Colonic mucosa (tissue), 4 donors: Measurements from ENCODE around the gene GPX3. TPM values are rescaled to one million over a fixed set of nuclear protein-coding genes. Genes with fewer than 3 reads are reported as not detected.
A peak's percentile ranks its signal among the peaks of the same experiment; 100 is the strongest.

Experiments
- DNase-seq: peaks from one replicate; pipeline ENCODE4 v3.0.0-alpha.2; 2020
- H3K27ac ChIP-seq: fragments of 200-600 bp; one replicate; pipeline ENCODE4 v1.8.0; 2021
- H3K27me3 ChIP-seq: fragments of 200-600 bp; one replicate; pipeline ENCODE4 v1.8.0; 2021
- H3K36me3 ChIP-seq: fragments of 200-600 bp; one replicate; pipeline ENCODE4 v1.8.0; 2021
- H3K4me1 ChIP-seq: fragments of 200-600 bp; one replicate; pipeline ENCODE4 v1.8.0; 2021; ENCODE audit warnings: mild to moderate bottlenecking
- H3K4me3 ChIP-seq: fragments of 200-600 bp; one replicate; pipeline ENCODE4 v1.8.0; 2021
- H3K9ac ChIP-seq, 2 donors: one replicate each; pipeline ENCODE4 v1.7.0; 2013; ENCODE audit warnings: control low read depth in 2 of 2, low read depth in 2 of 2, low read length in 2 of 2
- H3K9me3 ChIP-seq: fragments of 200-600 bp; one replicate; pipeline ENCODE4 v1.8.0; 2021
- intact Hi-C: fragments of 100-400 bp; cut with DNase I; formaldehyde crosslinking; loops from one replicate; pipeline ENCODE4 v1.14.1; 2022
- total RNA-seq, 2 donors: library from RNA; stranded (reverse); fragmentation: NEBNext Ultra II Directional in 1 of 2; extraction: Animal tissue kit (Norgen Biotek cat#: 25700) in 1 of 2; gene quantifications; one replicate each; pipeline ENCODE4 v1.2.1, GENCODE V29; 2021
- TF ChIP-seq, protein P1 (sequence below): fragments of 200-600 bp; IDR thresholded peaks from one replicate; pipeline ENCODE4 v1.8.0; 2022; ENCODE audit warnings: antibody characterized with exemption, mild to moderate bottlenecking
- donor health status: healthy.
- donor health status: DM: no; HTN: no; CAD: no.
- donor health status: DM: no; HTN: no; CAD: no.

GPX3 gene
- total RNA-seq, 2 donors from 2014 or later: 30.2 to 60.5 TPM

DNA sequence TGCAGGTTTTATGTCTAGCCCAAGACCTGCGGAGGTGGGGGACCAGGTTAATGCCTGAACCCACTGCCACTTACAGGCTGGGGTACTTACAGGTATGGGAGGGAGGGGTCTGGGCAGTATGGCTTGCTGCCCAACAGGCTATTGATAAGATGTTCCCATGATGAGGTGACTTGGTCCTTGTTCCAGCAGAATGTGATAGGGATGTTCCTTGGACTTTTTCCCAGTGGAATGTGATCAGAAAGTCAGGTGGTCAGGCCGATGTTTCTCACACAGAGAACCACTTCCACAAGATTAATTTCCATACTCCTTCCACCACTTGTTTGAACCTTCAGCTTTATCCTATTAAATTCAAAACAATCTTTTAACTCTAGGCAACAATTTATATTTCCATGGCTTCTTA lies 27.0 kb upstream of the GPX3 start:
- H3K9ac ChIP-seq: no peak overlapping the region
- no peaks in the 10 kb centered on the region for H3K9me3 ChIP-seq
- DNase-seq: no peak
- no peak overlapping the region for H3K27ac ChIP-seq
- H3K36me3 ChIP-seq: no peaks in the 10 kb centered on the region
- H3K27me3 ChIP-seq: no peaks in the 10 kb centered on the region
- H3K4me1 ChIP-seq: no peaks in the 10 kb centered on the region
- no peak overlapping the region for H3K4me3 ChIP-seq
- intact Hi-C loops: no loop called here
- TF ChIP-seq, protein P1, sequence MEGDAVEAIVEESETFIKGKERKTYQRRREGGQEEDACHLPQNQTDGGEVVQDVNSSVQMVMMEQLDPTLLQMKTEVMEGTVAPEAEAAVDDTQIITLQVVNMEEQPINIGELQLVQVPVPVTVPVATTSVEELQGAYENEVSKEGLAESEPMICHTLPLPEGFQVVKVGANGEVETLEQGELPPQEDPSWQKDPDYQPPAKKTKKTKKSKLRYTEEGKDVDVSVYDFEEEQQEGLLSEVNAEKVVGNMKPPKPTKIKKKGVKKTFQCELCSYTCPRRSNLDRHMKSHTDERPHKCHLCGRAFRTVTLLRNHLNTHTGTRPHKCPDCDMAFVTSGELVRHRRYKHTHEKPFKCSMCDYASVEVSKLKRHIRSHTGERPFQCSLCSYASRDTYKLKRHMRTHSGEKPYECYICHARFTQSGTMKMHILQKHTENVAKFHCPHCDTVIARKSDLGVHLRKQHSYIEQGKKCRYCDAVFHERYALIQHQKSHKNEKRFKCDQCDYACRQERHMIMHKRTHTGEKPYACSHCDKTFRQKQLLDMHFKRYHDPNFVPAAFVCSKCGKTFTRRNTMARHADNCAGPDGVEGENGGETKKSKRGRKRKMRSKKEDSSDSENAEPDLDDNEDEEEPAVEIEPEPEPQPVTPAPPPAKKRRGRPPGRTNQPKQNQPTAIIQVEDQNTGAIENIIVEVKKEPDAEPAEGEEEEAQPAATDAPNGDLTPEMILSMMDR: no peak

- H3K4me3 ChIP-seq: no peak overlapping the region
- TF ChIP-seq, protein P1: no peak
- no peaks in the 10 kb centered on the region for H3K4me1 ChIP-seq
- intact Hi-C loops: no loop called here
- H3K36me3 ChIP-seq: no peaks in the 10 kb centered on the region
- no peaks in the 10 kb centered on the region for H3K9me3 ChIP-seq
- H3K9ac ChIP-seq: no peak overlapping the region
- H3K27me3 ChIP-seq: no peaks in the 10 kb centered on the region
- no peak for DNase-seq
- no peak overlapping the region for H3K27ac ChIP-seq
Observed at GRCh38 chr5:150993826-150994412, 26.5 kb upstream of the GPX3 start.

DNA sequence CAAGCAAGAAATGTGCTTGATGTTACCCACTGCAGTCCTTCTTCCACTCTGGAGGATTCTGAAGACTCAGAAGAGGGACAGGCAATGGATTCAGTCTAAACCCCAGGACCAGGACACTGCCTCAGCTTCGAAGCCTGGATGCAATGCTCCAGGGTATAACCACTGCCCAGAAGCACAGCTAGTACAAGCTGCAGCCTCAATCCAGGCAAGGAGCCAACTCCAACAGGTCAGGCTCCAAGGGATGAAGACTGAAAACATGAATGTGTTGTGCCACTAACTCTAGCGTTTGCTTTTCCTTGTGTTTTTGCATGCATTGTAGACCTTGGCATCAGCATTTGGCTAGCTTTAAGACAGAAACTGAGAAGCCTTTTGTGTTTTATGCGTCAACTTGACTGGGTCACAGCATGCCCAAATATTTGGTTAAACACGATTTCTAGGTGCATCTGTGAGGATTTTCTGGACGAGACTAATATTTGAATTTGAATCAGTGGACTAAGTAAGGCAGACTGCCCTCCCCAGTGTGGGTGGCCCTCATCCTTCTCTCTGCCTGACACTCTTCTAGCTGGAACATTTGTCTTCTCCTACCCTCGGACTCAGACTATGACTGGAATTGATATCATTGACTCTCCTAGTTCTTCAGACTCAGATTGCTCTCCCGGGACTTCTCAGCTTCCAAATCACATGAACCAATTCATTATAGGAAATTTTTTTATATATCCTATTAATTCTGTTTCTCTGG lies 20.5 kb upstream of the GPX3 start:
- no peaks in the 10 kb centered on the region for H3K4me1 ChIP-seq
- no peaks in the 10 kb centered on the region for H3K9me3 ChIP-seq
- no peak for DNase-seq
- H3K36me3 ChIP-seq: no peaks in the 10 kb centered on the region
- TF ChIP-seq, protein P1: no peak
- intact Hi-C loops: loop anchor here (5.0 kb wide), 3 partner anchors 47 to 162 kb away; no protein-coding TSS in a partner anchor
- no peak overlapping the region for H3K4me3 ChIP-seq
- H3K27ac ChIP-seq: no peak overlapping the region
- no peaks in the 10 kb centered on the region for H3K27me3 ChIP-seq
- H3K9ac ChIP-seq: no peak overlapping the region

DNA sequence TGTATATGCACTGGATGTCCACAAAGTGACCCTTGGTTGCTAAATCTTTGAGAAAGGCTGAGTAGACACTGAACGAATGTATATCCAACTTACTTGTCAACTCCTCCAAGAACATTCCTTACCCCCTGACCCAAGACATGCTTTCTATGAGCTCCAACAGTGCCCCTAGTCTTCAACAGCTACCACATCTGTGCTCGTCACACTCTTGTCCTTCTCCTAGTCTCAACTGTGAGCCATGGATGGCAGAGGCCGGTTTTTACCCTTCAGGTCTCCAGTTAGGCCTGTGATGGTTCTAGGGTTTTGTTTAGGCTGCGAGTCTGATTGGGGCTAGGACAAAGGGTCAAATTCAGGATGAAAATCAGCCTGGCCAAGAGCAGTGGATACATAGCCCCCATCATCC lies 19.0 kb upstream of the GPX3 start:
- no peaks in the 10 kb centered on the region for H3K36me3 ChIP-seq
- no peak overlapping the region for H3K4me3 ChIP-seq
- no peaks in the 10 kb centered on the region for H3K27me3 ChIP-seq
- no peaks in the 10 kb centered on the region for H3K4me1 ChIP-seq
- no peak for DNase-seq
- no peaks in the 10 kb centered on the region for H3K9me3 ChIP-seq
- intact Hi-C loops: loop anchor here (5.0 kb wide), 3 partner anchors 46 to 161 kb away; no protein-coding TSS in a partner anchor
- TF ChIP-seq, protein P1: no peak
- no peak overlapping the region for H3K27ac ChIP-seq
- H3K9ac ChIP-seq: no peak overlapping the region

GRCh38 chr5:151002250-151002649 lies 18.1 kb upstream of the GPX3 start:
- intact Hi-C loops: loop anchor here (5.0 kb wide), 3 partner anchors 45 to 160 kb away; no protein-coding TSS in a partner anchor

More at GRCh38 chr5:151002250-151002649, 18.1 kb upstream of the GPX3 start:
- Histone ChIP-seq H3K9me3 (no peaks in the 10 kb centered on the region), H3K9ac (no peak overlapping the region), H3K4me1 (peaks cover 3% of the 10 kb centered on the region), H3K4me3 (no peak overlapping the region), H3K36me3 (no peaks in the 10 kb centered on the region), H3K27me3 (no peaks in the 10 kb centered on the region), H3K27ac (no peak overlapping the region)
- TF ChIP-seq, protein P1: peak; percentile 25
- peak; percentile 30 for DNase-seq
